22Rv1 (cell line): Measurements from ENCODE around the gene C2orf42.

Experiments used
- CTCF ChIP-seq: fragments of 450-650 bp; IDR thresholded peaks from 2 replicates; pipeline ENCODE4 v1.5.1; 2017; ENCODE audit warnings: mild to moderate bottlenecking
- ZFX ChIP-seq: fragments of 450-650 bp; IDR thresholded peaks from 2 replicates; pipeline ENCODE4 v1.6.1; 2017; ENCODE audit warnings: antibody characterized with exemption, borderline replicate concordance

GRCh38 chr2:70132244-70133126 is 58.3 kb downstream of the C2orf42 start:
- TF ChIP-seq CTCF (no peak), ZFX (no peak)
